Prostate gland (tissue), 2 donors: ENCODE data around the gene NRCAM. TPM values are rescaled to one million over a fixed set of nuclear protein-coding genes. Genes with fewer than 3 reads are reported as not detected.

Experiments used
- DNase-seq: peaks from one replicate; pipeline ENCODE4 v3.0.0-alpha.2; 2019; ENCODE audit warnings: low spot score
- H3K27ac ChIP-seq, 2 donors: fragments of 200-600 bp; sonication (generic); 2 replicates each; pipeline ENCODE4 v1.5.1; 2017 to 2019
- H3K27me3 ChIP-seq: fragments of 200-600 bp; sonication (generic); replicated peaks from 2 replicates; pipeline ENCODE4 v1.5.1; 2019; ENCODE audit not compliant: insufficient read depth
- H3K36me3 ChIP-seq, 2 donors: fragments of 200-600 bp; sonication (generic); 1 replicate in 1 of 2; 2 replicates in 1 of 2; pipeline versions ENCODE4 v1.5.1 to v1.8.1; 2017 to 2019
- H3K4me1 ChIP-seq: fragments of 200-600 bp; sonication (generic); replicated peaks from 2 replicates; pipeline ENCODE4 v1.5.1; 2019
- H3K4me3 ChIP-seq, 2 donors: fragments of 200-600 bp; sonication (generic); 2 replicates each; pipeline ENCODE4 v1.5.1; 2017 to 2019
- H3K9me3 ChIP-seq: fragments of 200-600 bp; sonication (generic); 2 replicates; pipeline ENCODE4 v1.5.1; 2017
- CTCF ChIP-seq, 4 experiments: fragments of 200-600 bp in 2 of 4; fragments of 450-650 bp in 2 of 4; sonication (generic) in 2 of 4; IDR thresholded peaks; 1 replicate in 3 of 4; 2 replicates in 1 of 4; pipeline ENCODE4 v1.5.1; 2016 to 2019; ENCODE audit warnings: antibody characterized with exemption in 4 of 4, mild to moderate bottlenecking in 2 of 4, moderate library complexity in 2 of 4
- POLR2A ChIP-seq: fragments of 450-650 bp; IDR thresholded peaks from one replicate; pipeline ENCODE4 v1.6.1; 2016; ENCODE audit warnings: antibody characterized with exemption, mild to moderate bottlenecking
- POLR2AphosphoS5 ChIP-seq: sonication (generic); formaldehyde crosslinking; IDR thresholded peaks from one replicate; pipeline ENCODE4 v1.6.1; 2017; ENCODE audit warnings: antibody characterized with exemption
- WGBS: methylation state at CpG from one replicate; pipeline ENCODE4 v1.1.5; 2018; 5-methylcytosine and 5-hydroxymethylcytosine counted together
- intact Hi-C: fragments of 100-400 bp; cut with DNase I; formaldehyde crosslinking; loops from one replicate; pipeline ENCODE4 v1.14.2; 2022
- total RNA-seq, 2 donors: library from RNA; depleted of rRNA; stranded (reverse); fragments of >200 nt; gene quantifications; one replicate each; pipeline ENCODE4 v1.1.0, GENCODE V29; 2016

NRCAM gene
- total RNA-seq, 2 donors from 2014 or later: 1.1 to 3.1 TPM

- no peaks in the 10 kb centered on the region for H3K4me1 ChIP-seq
- intact Hi-C loops: no loop called here
- no peak for TF ChIP-seq POLR2A
- TF ChIP-seq POLR2AphosphoS5: no peak
- no peak for TF ChIP-seq CTCF (IDR thresholded peaks at IDR 0.05)
- H3K9me3 ChIP-seq: no peaks in the 10 kb centered on the region
- no peak for DNase-seq
- 31% methylated on average over 1 of the region's 1 CpG for WGBS
- no peaks in the 10 kb centered on the region for H3K36me3 ChIP-seq
- no peak overlapping the region for H3K27ac ChIP-seq
- H3K4me3 ChIP-seq: no peak overlapping the region
- H3K27me3 ChIP-seq: no peaks in the 10 kb centered on the region
These were observed 206.8 kb downstream of the NRCAM start for GRCh38 chr7:108249453-108249852.

GRCh38 chr7:108248821-108249220 lies 207.4 kb downstream of the NRCAM start:
- DNase-seq: no peak
- no peaks in the 10 kb centered on the region for H3K4me1 ChIP-seq
- no peaks in the 10 kb centered on the region for H3K27me3 ChIP-seq
- no peak overlapping the region for H3K4me3 ChIP-seq
- H3K36me3 ChIP-seq: no peaks in the 10 kb centered on the region
- no peak overlapping the region for H3K27ac ChIP-seq
- no peaks in the 10 kb centered on the region for H3K9me3 ChIP-seq
- intact Hi-C loops: no loop called here
- TF ChIP-seq POLR2AphosphoS5 (no peak), CTCF (IDR thresholded peaks at IDR 0.05) (no peak), POLR2A (no peak)
- WGBS: 93% methylated on average over 4 of the region's 4 CpGs

- 92% methylated on average over 2 of the region's 2 CpGs for WGBS
- Histone ChIP-seq H3K9me3 (no peaks in the 10 kb centered on the region), H3K4me1 (no peaks in the 10 kb centered on the region), H3K36me3 (no peaks in the 10 kb centered on the region), H3K4me3 (no peak overlapping the region), H3K27ac (no peak overlapping the region), H3K27me3 (no peaks in the 10 kb centered on the region)
- intact Hi-C loops: no loop called here
- DNase-seq: no peak
- TF ChIP-seq POLR2A (no peak), POLR2AphosphoS5 (no peak), CTCF (IDR thresholded peaks at IDR 0.05) (no peak)
These were observed 207.8 kb downstream of the NRCAM start for GRCh38 chr7:108248418-108248817.

GRCh38 chr7:108247614-108248013 lies 208.6 kb downstream of the NRCAM start:
- DNase-seq: no peak
- H3K4me3 ChIP-seq: no peak overlapping the region
- TF ChIP-seq CTCF (IDR thresholded peaks at IDR 0.05) (no peak), POLR2A (no peak)
- H3K4me1 ChIP-seq: no peaks in the 10 kb centered on the region
- 87% methylated on average over 1 of the region's 1 CpG for WGBS
- no peak overlapping the region for H3K27ac ChIP-seq
- no peaks in the 10 kb centered on the region for H3K27me3 ChIP-seq
- intact Hi-C loops: no loop called here
- no peaks in the 10 kb centered on the region for H3K9me3 ChIP-seq
- no peaks in the 10 kb centered on the region for H3K36me3 ChIP-seq

GRCh38 chr7:108246227-108246837 lies 209.9 kb downstream of the NRCAM start:
- H3K27me3 ChIP-seq: no peaks in the 10 kb centered on the region
- DNase-seq: no peak
- intact Hi-C loops: no loop called here
- no peaks in the 10 kb centered on the region for H3K36me3 ChIP-seq
- H3K27ac ChIP-seq: no peak overlapping the region
- TF ChIP-seq POLR2AphosphoS5: no peak
- TF ChIP-seq CTCF (IDR thresholded peaks at IDR 0.05): no peak
- TF ChIP-seq POLR2A: no peak
- no peaks in the 10 kb centered on the region for H3K4me1 ChIP-seq
- no peak overlapping the region for H3K4me3 ChIP-seq
- 75% methylated on average over 1 of the region's 1 CpG for WGBS
- H3K9me3 ChIP-seq: no peaks in the 10 kb centered on the region
